Neural cell (in vitro differentiated cells): ENCODE data around the gene SLC43A1.

Experiments used
- EP300 ChIP-seq: fragments of 450-650 bp; conservative IDR thresholded peaks from 2 replicates; pipeline ENCODE4 v1.6.1; 2014; ENCODE audit warnings: antibody characterized with exemption, mild to moderate bottlenecking, moderate library complexity; ENCODE audit not compliant: poor library complexity, severe bottlenecking
- EZH2 ChIP-seq: fragments of 200-600, 300-800 bp; shearing (Covaris generic), sonication (generic); IDR thresholded peaks from 2 replicates; pipeline ENCODE4 v1.6.1; 2014; ENCODE audit warnings: antibody characterized with exemption, low read length, borderline replicate concordance, mild to moderate bottlenecking; ENCODE audit not compliant: insufficient read depth, poor library complexity, severe bottlenecking
- POLR2AphosphoS5 ChIP-seq: IDR thresholded peaks from 2 replicates; pipeline ENCODE4 v1.6.1; 2012
- SMC3 ChIP-seq: fragments of 450-650 bp; conservative IDR thresholded peaks from 2 replicates; pipeline ENCODE4 v1.6.1; 2014; ENCODE audit warnings: antibody characterized with exemption, mild to moderate bottlenecking, moderate library complexity; ENCODE audit not compliant: poor library complexity
- TAF1 ChIP-seq: IDR thresholded peaks from 2 replicates; pipeline ENCODE4 v1.6.1; 2012; ENCODE audit warnings: low read depth
- TF ChIP-seq, protein P1 (sequence below): fragments of 450-650 bp; IDR thresholded peaks from 2 replicates; pipeline ENCODE4 v1.5.1; 2014; ENCODE audit warnings: antibody characterized with exemption, mild to moderate bottlenecking, moderate library complexity; ENCODE audit not compliant: poor library complexity, severe bottlenecking
- TF ChIP-seq, protein P2 (sequence below): IDR thresholded peaks from 2 replicates; pipeline ENCODE4 v1.6.1; 2012; ENCODE audit warnings: borderline replicate concordance

DNA sequence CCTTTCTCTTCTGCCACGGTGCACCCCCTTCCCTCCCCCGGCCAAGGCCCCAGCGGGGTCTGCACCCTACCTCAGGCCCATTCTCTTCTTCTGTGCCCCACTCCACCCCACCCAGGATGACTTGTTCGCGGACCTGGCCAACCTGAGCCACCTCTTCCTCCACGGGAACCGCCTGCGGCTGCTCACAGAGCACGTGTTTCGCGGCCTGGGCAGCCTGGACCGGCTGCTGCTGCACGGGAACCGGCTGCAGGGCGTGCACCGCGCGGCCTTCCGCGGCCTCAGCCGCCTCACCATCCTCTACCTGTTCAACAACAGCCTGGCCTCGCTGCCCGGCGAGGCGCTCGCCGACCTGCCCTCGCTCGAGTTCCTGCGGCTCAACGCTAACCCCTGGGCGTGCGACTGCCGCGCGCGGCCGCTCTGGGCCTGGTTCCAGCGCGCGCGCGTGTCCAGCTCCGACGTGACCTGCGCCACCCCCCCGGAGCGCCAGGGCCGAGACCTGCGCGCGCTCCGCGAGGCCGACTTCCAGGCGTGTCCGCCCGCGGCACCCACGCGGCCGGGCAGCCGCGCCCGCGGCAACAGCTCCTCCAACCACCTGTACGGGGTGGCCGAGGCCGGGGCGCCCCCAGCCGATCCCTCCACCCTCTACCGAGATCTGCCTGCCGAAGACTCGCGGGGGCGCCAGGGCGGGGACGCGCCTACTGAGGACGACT, 39.3 kb downstream of the SLC43A1 start:
- TF ChIP-seq, protein P1, sequence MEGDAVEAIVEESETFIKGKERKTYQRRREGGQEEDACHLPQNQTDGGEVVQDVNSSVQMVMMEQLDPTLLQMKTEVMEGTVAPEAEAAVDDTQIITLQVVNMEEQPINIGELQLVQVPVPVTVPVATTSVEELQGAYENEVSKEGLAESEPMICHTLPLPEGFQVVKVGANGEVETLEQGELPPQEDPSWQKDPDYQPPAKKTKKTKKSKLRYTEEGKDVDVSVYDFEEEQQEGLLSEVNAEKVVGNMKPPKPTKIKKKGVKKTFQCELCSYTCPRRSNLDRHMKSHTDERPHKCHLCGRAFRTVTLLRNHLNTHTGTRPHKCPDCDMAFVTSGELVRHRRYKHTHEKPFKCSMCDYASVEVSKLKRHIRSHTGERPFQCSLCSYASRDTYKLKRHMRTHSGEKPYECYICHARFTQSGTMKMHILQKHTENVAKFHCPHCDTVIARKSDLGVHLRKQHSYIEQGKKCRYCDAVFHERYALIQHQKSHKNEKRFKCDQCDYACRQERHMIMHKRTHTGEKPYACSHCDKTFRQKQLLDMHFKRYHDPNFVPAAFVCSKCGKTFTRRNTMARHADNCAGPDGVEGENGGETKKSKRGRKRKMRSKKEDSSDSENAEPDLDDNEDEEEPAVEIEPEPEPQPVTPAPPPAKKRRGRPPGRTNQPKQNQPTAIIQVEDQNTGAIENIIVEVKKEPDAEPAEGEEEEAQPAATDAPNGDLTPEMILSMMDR, result no peak
- TF ChIP-seq SMC3 (no peak), EP300 (no peak), EZH2 (no peak), TAF1 (no peak), POLR2AphosphoS5 (no peak)
- TF ChIP-seq, protein P2, sequence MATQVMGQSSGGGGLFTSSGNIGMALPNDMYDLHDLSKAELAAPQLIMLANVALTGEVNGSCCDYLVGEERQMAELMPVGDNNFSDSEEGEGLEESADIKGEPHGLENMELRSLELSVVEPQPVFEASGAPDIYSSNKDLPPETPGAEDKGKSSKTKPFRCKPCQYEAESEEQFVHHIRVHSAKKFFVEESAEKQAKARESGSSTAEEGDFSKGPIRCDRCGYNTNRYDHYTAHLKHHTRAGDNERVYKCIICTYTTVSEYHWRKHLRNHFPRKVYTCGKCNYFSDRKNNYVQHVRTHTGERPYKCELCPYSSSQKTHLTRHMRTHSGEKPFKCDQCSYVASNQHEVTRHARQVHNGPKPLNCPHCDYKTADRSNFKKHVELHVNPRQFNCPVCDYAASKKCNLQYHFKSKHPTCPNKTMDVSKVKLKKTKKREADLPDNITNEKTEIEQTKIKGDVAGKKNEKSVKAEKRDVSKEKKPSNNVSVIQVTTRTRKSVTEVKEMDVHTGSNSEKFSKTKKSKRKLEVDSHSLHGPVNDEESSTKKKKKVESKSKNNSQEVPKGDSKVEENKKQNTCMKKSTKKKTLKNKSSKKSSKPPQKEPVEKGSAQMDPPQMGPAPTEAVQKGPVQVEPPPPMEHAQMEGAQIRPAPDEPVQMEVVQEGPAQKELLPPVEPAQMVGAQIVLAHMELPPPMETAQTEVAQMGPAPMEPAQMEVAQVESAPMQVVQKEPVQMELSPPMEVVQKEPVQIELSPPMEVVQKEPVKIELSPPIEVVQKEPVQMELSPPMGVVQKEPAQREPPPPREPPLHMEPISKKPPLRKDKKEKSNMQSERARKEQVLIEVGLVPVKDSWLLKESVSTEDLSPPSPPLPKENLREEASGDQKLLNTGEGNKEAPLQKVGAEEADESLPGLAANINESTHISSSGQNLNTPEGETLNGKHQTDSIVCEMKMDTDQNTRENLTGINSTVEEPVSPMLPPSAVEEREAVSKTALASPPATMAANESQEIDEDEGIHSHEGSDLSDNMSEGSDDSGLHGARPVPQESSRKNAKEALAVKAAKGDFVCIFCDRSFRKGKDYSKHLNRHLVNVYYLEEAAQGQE, result no peak
